HG02970 (cell line): ENCODE measurements around the gene CTNND2.
A peak's percentile ranks its signal among the peaks of the same experiment; 100 is the strongest.

Source experiments
- ATAC-seq: cut with Tn5 transposase; IDR thresholded peaks from one replicate; pipeline ENCODE4 v1.9.1; 2021; ENCODE audit warnings: mild to moderate bottlenecking, moderate library complexity, moderate number of reproducible peaks; ENCODE audit not compliant: unreplicated experiment, low FRiP score

CTNND2 gene

DNA sequence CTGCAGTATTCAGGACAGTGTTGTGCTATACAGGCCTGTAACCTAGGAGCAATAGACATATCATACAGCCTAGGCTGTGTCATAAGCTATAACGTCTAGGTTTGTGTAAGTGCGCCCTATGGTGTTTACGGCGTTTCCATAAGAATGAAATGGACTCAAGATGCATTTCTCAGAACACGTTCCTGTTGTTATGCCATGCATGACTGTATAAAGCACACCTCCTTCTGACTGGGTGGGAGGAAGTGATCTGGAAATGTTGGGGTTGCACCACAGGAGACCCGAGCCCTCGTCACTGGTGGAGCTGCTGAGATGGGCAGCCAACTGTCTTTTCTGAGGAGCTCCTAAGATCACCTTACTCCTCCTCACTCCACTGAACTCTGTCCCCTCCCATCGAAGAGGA lies 751.9 kb downstream of the CTNND2 start:
- ATAC-seq, result no peak

- ATAC-seq, result no peak
These were observed 753.3 kb downstream of the CTNND2 start for GRCh38 chr5:11150976-11151375.

DNA sequence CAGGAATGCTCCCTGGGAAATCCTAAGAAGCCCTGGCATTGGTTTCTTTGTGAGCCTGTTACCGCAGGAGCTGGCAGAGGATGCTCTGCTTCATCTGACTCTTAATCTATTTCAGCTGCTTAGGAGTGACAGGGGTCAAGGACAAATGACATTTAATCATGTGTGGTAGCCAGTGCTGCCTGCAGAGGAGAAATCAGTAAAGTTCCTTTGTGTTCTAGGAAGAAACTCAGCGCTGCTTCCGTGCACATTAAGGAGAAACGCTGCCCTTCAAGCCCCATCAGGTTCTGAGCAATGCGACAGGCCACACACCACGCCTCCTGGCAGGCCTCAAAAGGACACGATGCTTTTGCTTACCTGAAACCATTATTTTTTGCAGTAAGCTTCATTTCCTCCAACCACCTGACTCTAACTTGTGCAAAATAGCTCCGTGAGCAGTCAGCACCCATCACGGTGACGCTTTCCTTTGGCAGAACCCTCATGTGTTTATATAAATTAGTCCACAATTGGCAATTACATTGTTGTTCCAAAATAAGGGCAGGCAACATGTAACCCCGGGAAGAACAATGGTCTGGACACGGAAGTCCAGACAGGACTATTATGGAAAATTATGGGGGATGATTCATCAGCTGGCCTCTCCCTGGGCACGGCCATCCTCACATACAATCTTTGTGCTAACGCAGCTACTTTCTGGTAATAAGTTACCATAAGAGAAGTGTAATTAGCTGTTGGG lies 755.3 kb downstream of the CTNND2 start:
- no peak for ATAC-seq

GRCh38 chr5:11146171-11146570 lies 758.1 kb downstream of the CTNND2 start:
- no peak for ATAC-seq

DNA sequence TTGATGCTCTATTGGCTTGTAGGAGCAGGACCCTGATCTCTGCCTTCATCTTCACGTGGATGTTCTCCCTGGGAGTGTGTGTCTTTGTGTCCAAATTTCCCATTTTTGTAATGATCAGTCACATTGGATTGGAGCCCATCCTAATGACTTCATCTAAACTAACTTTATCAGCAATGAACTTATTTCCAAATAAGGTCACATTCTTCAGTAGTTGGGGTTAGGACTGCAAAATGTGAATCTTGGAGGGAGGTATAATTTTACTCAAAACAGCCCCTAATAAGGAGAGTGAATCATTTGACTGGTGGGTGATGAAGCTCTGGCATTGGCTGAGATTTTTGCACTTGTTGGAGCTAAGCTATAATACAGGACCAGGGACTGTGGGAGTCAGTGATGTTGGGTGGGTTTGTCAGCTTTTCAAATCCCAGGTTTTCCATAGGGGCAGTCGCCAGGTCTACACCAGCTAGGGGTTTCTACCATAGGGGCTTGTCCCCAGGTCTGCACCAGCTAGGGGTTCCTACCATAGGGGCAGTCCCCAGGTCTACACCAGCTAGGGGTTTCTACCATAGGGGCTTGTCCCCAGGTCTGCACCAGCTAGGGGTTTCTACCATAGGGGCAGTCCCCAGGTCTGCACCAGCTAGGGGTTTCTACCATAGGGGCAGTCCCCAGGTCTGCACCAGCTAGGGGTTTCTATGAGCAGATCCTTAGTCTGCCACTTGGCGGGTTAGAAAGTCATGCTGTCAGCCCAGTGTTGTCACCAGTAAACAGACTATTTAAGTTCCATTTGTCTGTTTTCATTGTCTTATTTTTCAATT lies 760.6 kb downstream of the CTNND2 start:
- ATAC-seq, result peak; percentile 70

DNA sequence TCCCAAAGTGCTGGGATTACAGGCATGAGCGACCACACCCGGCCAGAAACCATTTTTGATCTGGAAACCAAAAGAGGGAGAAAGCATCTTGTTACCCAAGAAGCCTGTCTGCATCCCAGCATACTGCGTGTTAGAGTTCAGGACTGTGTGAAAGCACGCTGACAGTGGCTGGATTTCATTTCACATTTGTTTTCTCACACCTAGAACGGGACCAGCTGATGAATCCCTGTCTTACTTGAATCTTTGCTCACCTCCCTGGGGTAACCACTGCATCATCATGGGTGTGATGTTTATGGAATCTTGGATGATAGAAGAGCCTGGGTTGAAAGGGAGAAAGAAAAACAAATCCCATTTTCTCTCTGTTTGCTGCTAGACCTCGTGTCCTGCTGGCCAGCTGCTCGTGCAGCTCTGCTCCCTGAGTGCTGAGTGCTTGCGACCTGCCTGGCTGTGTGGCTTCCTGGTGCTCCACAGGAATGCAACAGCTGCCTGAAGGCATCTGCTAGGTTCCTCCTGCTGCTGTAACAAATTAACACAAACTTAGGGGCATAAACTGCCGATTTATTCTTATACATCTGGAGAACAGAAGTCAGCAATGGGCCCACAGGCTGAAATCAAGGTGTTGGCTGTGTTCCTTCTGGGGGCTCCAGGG lies 764.9 kb downstream of the CTNND2 start:
- ATAC-seq, result no peak

GRCh38 chr5:11130131-11130530 lies 774.1 kb downstream of the CTNND2 start:
- no peak for ATAC-seq

DNA sequence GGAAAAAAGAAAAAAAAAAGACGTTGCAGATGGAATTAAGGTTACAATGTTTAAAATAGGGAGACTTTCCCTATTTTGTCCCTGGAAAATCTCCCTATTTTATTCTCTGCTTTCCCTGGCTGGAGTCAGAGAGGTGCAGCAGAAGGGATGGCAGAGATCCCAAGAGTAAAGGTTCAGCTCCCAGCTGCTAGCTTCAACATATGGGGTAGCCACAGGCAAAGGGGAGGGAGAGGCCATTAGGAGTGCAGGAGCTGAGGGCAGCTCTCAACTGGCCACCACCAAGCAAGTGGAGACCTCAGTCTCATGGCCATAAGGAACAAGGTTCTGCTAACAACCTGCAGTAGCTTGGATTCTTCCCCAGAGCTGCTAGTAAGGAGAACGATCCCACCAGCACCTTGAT lies 776.2 kb downstream of the CTNND2 start:
- no peak for ATAC-seq

DNA sequence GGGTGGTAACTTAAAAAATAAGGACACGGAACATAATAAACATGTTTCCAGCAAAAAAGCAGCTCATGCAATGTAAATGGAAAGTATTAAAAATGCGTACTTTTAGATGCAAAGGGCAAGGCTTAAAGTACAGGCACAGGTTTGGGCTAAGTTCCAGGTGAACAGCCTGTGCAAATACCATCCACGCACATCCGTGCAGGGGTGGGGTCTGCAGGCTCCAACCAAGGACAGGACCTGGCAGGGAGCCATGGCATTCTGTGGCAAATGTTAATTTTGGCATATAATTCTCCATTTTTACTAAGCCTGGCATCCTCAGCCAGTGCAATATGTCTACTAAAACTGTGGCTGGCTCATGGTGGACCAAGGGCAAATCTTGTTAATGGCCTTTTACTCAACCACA lies 777.4 kb downstream of the CTNND2 start:
- ATAC-seq, result no peak

GRCh38 chr5:11121885-11122284 lies 782.4 kb downstream of the CTNND2 start:
- ATAC-seq, result no peak

DNA sequence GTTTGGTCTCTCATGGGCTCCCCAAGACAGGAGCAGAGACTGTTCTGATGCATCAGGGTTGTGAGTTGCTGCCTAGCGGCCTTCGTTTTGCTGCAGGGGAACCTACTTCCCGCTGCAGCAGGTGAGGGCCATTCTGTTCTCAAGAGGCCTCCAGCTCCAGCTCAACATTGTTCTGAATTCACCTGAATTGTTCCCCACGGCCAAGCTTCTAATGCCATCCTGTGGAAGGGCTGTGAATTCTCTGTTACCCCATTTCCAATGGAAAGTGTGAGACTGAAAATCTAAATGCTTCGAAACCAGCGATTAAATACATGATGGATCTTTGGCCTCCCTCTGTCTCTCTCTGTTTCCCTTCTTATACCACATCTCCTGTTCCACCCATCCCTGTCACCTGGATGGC lies 794.1 kb downstream of the CTNND2 start:
- no peak for ATAC-seq

DNA sequence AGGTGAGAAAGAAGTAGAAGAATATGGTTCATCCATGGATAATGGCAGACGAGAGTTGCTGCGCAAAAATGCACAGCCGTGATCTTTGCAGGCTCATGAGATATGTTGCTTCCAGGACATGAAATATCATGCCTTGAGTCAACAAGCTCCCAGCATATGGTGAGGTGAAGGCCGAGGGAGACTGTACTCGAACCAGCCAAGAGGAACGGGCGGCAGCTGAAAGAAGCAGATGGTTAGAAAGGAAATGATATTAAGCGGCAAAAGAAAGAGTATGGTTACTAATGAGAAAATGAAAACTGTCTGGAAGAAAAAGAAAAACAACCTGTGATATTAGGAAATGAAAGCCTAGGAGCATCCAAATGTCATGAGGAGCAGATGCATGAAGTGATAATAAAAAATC lies 798.5 kb downstream of the CTNND2 start:
- ATAC-seq, result no peak

DNA sequence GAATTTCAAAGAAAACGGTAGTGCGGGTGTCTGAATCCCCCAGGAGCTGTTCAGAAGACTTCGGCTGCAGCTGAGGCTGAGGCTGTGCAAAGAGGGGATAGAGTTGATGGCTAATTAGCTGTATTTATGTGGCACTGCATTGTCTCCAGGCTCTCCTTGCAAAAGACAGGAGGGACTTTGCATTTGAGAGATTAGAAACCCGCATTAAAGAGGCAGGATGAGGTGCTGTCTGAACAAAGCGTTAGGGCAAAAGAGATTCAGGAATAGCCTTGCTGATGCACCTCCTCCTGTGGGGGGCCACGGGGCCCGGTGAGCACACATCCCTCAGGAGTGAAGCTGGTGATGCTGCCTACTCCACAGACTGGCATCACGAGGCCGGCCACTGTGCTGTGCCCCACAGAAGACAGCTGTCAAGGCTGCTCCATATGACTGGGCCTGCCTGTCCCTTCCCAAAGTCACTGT lies 799.6 kb downstream of the CTNND2 start:
- ATAC-seq, result no peak

DNA sequence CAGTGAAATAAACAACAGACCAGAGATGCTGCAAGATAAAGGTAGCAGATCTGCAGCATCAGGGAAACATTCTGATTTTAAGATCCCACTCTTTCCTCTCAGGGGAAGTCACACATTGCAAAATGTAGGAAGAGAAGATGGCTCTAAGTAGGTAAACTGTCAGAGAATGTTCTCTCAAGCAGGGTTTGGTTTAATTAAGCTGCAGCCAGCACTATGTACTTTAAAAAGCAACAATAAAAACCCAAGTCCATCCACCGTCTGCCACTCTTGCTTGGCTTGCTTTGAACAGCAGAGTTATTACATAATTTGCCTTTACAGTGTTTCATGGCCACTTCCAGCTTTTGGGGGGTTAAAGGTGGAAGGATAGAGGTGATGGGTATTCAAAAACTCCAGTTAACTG lies 800.0 kb downstream of the CTNND2 start:
- ATAC-seq, result no peak

GRCh38 chr5:11084111-11084510 lies 820.1 kb downstream of the CTNND2 start:
- ATAC-seq, result no peak

GRCh38 chr5:11082404-11082945 lies 821.8 kb downstream of the CTNND2 start:
- no peak for ATAC-seq

GRCh38 chr5:11076945-11077613 lies 827.2 kb downstream of the CTNND2 start:
- no peak for ATAC-seq

DNA sequence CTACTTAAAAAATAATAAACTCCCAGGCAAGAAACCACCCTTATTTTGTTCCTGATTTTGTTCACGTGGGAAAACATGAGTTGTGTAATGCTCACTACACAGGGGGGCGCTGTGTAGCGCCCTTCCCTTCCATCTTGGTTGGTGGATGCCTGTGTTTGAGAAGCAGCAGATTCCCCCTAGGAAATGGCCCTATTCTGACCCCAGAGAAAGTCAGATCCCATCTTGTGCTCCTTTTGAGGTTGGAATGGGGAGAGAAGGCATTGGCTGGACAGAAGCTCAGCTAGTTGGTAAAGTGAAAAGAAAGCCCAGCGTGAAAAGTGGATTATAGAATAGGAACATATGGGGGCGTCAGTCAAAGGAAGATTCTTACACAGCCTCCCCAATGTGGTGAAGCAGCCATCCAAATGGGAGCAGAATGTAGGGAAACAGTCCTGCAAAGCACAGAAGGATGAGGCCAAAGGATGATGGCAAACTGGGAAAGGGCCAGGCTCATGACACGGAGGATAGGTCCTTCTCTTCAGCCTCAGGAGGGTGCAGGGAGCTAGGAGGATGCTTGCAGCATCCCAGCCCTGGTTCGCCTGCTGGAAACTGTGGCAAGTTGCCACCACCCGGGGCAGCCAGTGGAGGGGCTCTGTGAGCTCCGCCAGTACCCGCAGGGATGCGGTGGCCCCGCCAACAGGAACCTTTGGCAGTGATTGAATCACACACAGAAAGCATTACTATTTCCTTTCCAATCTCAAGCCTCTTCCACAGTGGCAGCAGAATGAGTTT lies 829.0 kb downstream of the CTNND2 start:
- ATAC-seq, result no peak

GRCh38 chr5:11072568-11072967 lies 831.7 kb downstream of the CTNND2 start:
- ATAC-seq, result no peak

GRCh38 chr5:11072076-11072475 lies 832.2 kb downstream of the CTNND2 start:
- no peak for ATAC-seq
